Liver (tissue), 3 donors: Measurements from ENCODE around the gene PPP1CC.

ENCODE experiments used
- CTCF ChIP-seq: fragments of 150-350 bp; IDR thresholded peaks from 2 replicates; pipeline ENCODE4 v1.5.1; 2017; ENCODE audit warnings: improper control_type of control experiment, low read depth, low read length; ENCODE audit not compliant: missing input control
- EGR1 ChIP-seq, 2 donors: IDR thresholded peaks; 2 replicates each; pipeline ENCODE4 v1.6.1; 2016 to 2018; ENCODE audit warnings: antibody characterized with exemption in 2 of 2, low read depth in 2 of 2
- JUND ChIP-seq, 2 donors: IDR thresholded peaks; 2 replicates each; pipeline ENCODE4 v1.6.1; 2016; ENCODE audit warnings: antibody characterized with exemption in 2 of 2
- MAX ChIP-seq: IDR thresholded peaks from 2 replicates; pipeline ENCODE4 v1.6.1; 2016; ENCODE audit warnings: antibody characterized with exemption
- RAD21 ChIP-seq, 2 donors: IDR thresholded peaks; 2 replicates each; pipeline ENCODE4 v1.6.1; 2016; ENCODE audit warnings: antibody characterized with exemption in 2 of 2, mild to moderate bottlenecking in 2 of 2
- REST ChIP-seq: IDR thresholded peaks from 2 replicates; pipeline ENCODE4 v1.6.1; 2016; ENCODE audit warnings: antibody characterized with exemption, mild to moderate bottlenecking
- SP1 ChIP-seq: IDR thresholded peaks from 2 replicates; pipeline ENCODE4 v1.6.1; 2018; ENCODE audit warnings: antibody characterized with exemption, mild to moderate bottlenecking
- TAF1 ChIP-seq: conservative IDR thresholded peaks from 2 replicates; pipeline ENCODE4 v1.6.1; 2016; ENCODE audit warnings: antibody characterized with exemption, mild to moderate bottlenecking
- donor health status: healthy.
- donor health status: healthy.

- TF ChIP-seq CTCF (no peak), REST (no peak), TAF1 (no peak), RAD21 (IDR thresholded peaks at IDR 0.05) (no peak), JUND (IDR thresholded peaks at IDR 0.05) (no peak), SP1 (no peak), EGR1 (IDR thresholded peaks at IDR 0.05; ENCODE audit: low read depth in 2 of 2) (no peak), MAX (no peak)
Observed at GRCh38 chr12:110677206-110677911, 65.3 kb downstream of the PPP1CC start.
